Prostate gland (tissue), 2 donors: Measurements from ENCODE around the gene MSH4.

Experiments
- CTCF ChIP-seq, 4 experiments: fragments of 200-600 bp in 2 of 4; fragments of 450-650 bp in 2 of 4; sonication (generic) in 2 of 4; IDR thresholded peaks; 1 replicate in 3 of 4; 2 replicates in 1 of 4; pipeline ENCODE4 v1.5.1; 2016 to 2019; ENCODE audit warnings: antibody characterized with exemption in 4 of 4, mild to moderate bottlenecking in 2 of 4, moderate library complexity in 2 of 4
- POLR2A ChIP-seq: fragments of 450-650 bp; IDR thresholded peaks from one replicate; pipeline ENCODE4 v1.6.1; 2016; ENCODE audit warnings: antibody characterized with exemption, mild to moderate bottlenecking

- no peak for TF ChIP-seq CTCF (IDR thresholded peaks at IDR 0.05)
- TF ChIP-seq POLR2A: no peak
Observed at GRCh38 chr1:75908717-75909152, 112.1 kb downstream of the MSH4 start.
